Spinal cord (tissue), 10 donors: Measurements from ENCODE around the gene GLYR1. TPM values are rescaled to one million over a fixed set of nuclear protein-coding genes. Genes with fewer than 3 reads are reported as not detected.

Experiments used
- DNase-seq, 6 donors: peaks; one replicate each; pipeline versions ENCODE4 v3.0.0 to v3.0.0-alpha.2; 2013 to 2015; ENCODE audit warnings: low spot score in 6 of 6, low read depth in 4 of 6
- H3K27ac ChIP-seq: one replicate; pipeline ENCODE4 v1.5.1; 2013; ENCODE audit warnings: low read depth, low read length, control low read depth
- H3K27me3 ChIP-seq: one replicate; pipeline ENCODE4 v1.6.1; 2013; ENCODE audit warnings: low read length; ENCODE audit not compliant: control insufficient read depth, insufficient read depth
- H3K36me3 ChIP-seq: one replicate; pipeline ENCODE4 v1.6.1; 2013; ENCODE audit warnings: low read length; ENCODE audit not compliant: control insufficient read depth, insufficient read depth
- H3K4me1 ChIP-seq: one replicate; pipeline ENCODE4 v1.6.1; 2013; ENCODE audit warnings: low read length; ENCODE audit not compliant: control insufficient read depth, insufficient read depth
- H3K4me3 ChIP-seq: one replicate; pipeline ENCODE4 v1.5.1; 2013; ENCODE audit warnings: low read depth, low read length, control low read depth
- H3K9me3 ChIP-seq: one replicate; pipeline ENCODE4 v1.6.1; 2013; ENCODE audit warnings: low read length; ENCODE audit not compliant: control insufficient read depth, insufficient read depth
- WGBS: methylation state at CpG from one replicate; pipeline ENCODE4 v1.1.5; 2013; ENCODE audit warnings: missing lambda C conversion rate; ENCODE audit not compliant: insufficient coverage; 5-methylcytosine and 5-hydroxymethylcytosine counted together
- polyA plus RNA-seq, 2 donors: library from polyadenylated mRNA; unstranded; fragments of 120-200 nt; gene quantifications; one replicate each; pipeline ENCODE4 v1.2.1, GENCODE V29; 2013; ENCODE audit not compliant: insufficient read length in 2 of 2
- small RNA-seq: library from RNA; depleted of rRNA; stranded (forward); fragments of <200 nt; gene quantifications from one replicate; pipeline ENCODE3, GENCODE V24; 2014; ENCODE audit warnings: low replicate concordance
- total RNA-seq, 2 donors: library from RNA; depleted of rRNA in 1 of 2; stranded (reverse); fragments of 120-200 nt in 1 of 2; fragments of >200 nt in 1 of 2; gene quantifications; one replicate each; pipeline versions ENCODE4 v1.2.3 to v1.2.4, GENCODE V29; 2013 to 2014
- donor health status: healthy.

GLYR1 gene
- total and polyA plus RNA-seq, 4 donors: 52.5 to 134 (median 80.3) TPM

DNA sequence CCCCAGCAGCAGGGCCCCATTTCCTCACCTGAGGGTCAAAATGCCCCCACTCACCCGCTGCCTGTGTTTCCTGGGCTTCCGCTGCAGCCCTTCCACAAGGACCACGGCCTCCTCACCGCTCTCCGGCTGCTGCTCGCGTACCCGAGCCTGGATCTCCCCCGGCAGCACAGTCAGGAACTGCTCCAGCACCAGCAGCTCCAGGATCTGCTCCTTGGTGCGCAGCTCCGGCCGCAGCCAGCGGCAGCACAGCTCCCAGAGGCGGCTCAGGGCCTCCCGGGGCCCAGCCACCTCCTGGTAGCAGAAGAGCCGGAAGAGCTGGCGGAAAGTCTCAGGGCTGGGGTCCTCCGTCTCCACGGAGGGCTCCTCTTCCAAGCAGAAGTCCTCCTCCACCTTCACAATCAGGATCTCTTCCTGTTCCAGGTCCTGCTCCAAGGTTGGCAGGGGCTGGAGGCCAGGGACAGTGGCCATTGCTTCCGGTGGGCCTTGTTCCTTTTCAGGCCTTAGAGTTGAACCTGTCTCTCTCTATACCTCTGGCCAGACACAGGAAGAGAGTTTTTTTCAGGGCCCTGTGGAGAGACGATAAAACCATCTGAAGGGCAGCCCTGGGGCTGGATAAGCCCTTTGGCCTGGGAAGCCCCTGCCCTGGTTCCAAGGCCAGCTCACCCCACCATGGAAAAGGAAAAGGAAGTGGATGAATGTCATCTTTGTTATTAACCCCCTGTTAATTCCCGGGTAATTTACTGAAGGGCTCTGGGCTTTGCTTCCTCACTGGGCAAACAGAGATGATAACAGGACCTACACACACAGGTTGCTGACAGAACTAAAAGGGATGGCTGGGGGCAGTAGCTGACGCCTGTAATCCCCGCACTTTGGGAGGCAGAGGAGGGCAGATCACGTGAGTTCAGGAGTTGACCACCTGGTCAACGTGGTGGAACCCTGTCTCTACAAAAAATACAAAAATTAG, 81.3 kb downstream of the GLYR1 start:
- H3K27ac ChIP-seq: no peak overlapping the region
- DNase-seq: no peak
- H3K4me3 ChIP-seq: peak overlapping the region; percentile 78
- no peaks in the 10 kb centered on the region for H3K9me3 ChIP-seq
- no peaks in the 10 kb centered on the region for H3K27me3 ChIP-seq
- WGBS: 84% methylated on average over 23 of the region's 26 CpGs
- H3K4me1 ChIP-seq: peaks cover 36% of the 10 kb centered on the region
- H3K36me3 ChIP-seq: peaks cover 48% of the 10 kb centered on the region

DNA sequence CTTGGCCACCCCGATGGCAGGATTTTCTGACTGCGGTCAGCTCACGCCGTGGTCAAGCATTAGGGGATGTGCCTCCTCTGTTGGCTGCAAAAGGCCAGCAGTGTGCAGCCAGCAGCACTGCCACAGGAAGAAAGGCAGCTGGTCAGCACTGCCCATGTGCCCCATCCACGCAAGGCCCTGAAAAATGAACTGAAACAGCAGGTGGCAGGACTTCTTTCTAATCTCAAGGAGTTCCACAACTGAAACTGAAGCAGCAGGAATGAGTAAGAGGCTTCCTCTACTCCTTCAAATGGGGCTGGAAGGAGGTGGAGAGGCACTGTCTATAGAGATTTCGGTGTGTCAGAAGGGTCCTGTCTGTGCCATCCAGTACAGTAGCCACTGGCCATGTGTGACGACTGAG, 83.3 kb downstream of the GLYR1 start:
- peaks cover 30% of the 10 kb centered on the region for H3K4me1 ChIP-seq
- DNase-seq: no peak
- H3K27ac ChIP-seq: no peak overlapping the region
- peaks cover 68% of the 10 kb centered on the region for H3K36me3 ChIP-seq
- H3K9me3 ChIP-seq: no peaks in the 10 kb centered on the region
- no peak overlapping the region for H3K4me3 ChIP-seq
- H3K27me3 ChIP-seq: no peaks in the 10 kb centered on the region
- WGBS: 86% methylated on average over 7 of the region's 7 CpGs

DNA sequence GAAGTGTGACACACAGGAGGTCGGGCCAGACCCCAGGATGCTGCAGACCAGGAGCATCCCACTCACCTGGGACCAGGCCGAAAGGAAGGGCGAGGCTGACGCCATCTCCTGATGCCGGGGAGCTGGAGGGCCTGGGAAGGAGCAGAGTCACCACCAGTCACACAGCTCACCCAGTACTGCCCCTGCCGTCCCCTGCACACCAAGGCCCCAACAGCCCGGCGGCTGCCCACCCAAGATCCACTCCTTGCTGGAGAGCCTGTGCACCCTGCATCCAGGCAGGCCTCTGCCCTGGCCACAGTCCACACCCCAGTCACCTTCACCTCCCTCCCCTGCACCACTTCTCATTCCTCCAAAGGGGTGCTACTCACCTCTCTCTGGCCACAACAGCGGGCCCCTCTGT, 84.9 kb downstream of the GLYR1 start:
- Histone ChIP-seq H3K36me3 (peaks cover 84% of the 10 kb centered on the region), H3K4me1 (peaks cover 16% of the 10 kb centered on the region)

DNA sequence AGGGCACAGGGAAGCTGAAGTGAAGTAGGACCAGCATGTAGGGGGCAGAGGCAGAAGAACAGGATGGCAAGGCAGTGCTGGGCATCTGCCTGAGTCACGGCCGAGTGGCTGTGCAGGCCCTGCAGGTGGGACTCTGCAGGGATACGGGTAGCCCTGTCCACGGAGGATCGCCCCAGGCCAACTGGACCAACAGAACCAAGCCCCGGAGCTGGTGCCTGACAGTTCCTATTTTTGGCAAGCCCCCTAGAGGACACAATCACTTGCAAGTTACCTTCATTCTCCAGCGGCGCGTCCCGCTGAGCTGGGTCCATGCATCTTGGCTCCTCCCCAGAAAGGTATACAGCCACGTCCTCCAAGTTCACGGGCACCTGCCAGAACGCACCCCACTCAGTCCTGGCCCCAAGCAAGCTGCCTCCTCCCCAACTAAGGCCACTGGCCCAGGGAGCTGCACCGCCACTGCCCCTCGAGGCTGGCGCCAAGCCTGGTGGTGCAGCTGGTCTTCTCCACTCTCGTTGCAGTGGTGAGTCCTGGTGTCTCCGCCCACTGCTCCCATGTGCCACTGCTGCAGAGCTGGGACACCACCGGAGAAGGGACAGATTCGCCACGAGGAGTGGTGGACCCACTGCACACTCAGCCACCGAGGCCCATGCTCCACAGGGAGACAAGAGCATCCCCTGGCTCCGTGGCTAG, 86.7 kb downstream of the GLYR1 start:
- WGBS: 93% methylated on average over 23 of the region's 23 CpGs

More for the DNA sequence above, 84.9 kb downstream of the GLYR1 start:
- no peaks in the 10 kb centered on the region for H3K9me3 ChIP-seq
- H3K4me3 ChIP-seq: no peak overlapping the region
- no peak overlapping the region for H3K27ac ChIP-seq
- 97% methylated on average over 8 of the region's 9 CpGs for WGBS
- H3K27me3 ChIP-seq: no peaks in the 10 kb centered on the region
- DNase-seq: no peak

DNA sequence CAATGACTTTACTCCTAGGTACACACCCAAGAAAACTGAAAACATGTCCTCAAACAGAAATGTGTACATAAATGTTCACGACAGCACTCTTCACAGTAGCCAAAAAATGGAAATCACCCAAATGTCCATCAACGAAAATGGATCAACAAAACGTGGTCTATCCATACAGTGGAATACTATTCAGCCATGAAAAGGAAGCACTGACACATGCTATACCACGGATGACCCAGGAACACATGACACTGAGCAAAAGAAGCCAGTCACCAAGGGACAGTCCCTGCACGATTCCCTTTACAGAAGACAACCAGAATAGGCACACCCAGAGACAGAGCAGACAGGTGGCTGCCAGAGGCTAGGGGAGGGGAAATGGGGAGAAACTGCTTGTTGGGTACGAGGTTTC, 91.4 kb downstream of the GLYR1 start:
- Histone ChIP-seq H3K4me1 (no peaks in the 10 kb centered on the region), H3K27ac (no peak overlapping the region), H3K9me3 (no peaks in the 10 kb centered on the region), H3K36me3 (peaks cover 95% of the 10 kb centered on the region), H3K4me3 (no peak overlapping the region), H3K27me3 (no peaks in the 10 kb centered on the region)
- DNase-seq: no peak
- 93% methylated on average over 5 of the region's 6 CpGs for WGBS

More for the DNA sequence above, 86.7 kb downstream of the GLYR1 start:
- DNase-seq: no peak
- Histone ChIP-seq H3K9me3 (no peaks in the 10 kb centered on the region), H3K4me3 (no peak overlapping the region), H3K27me3 (no peaks in the 10 kb centered on the region), H3K4me1 (peaks cover 4% of the 10 kb centered on the region), H3K36me3 (peaks cover 93% of the 10 kb centered on the region), H3K27ac (no peak overlapping the region)

DNA sequence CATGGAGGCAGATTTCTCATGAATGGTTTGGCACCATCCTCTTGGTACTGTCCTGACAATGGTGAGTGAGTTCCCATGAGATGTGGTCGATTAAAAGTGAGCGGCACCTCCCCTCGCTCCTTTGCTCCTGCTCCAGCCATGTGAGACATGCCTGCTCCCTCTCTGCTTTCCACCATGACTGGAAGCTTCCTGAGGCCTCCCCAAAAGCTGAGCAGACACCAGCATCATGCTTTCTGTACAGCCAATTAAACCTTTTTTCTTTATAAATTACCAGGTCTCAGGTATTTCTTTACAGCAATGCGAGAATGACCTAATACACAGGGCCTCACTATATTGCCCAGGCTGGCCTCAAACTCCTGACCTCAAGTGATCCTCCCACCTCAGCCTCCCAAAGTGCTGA, 92.2 kb downstream of the GLYR1 start:
- H3K9me3 ChIP-seq: no peaks in the 10 kb centered on the region
- H3K4me3 ChIP-seq: no peak overlapping the region
- WGBS: 100% methylated on average over 4 of the region's 4 CpGs
- H3K36me3 ChIP-seq: peaks cover 95% of the 10 kb centered on the region
- DNase-seq: no peak
- no peaks in the 10 kb centered on the region for H3K27me3 ChIP-seq
- H3K4me1 ChIP-seq: no peaks in the 10 kb centered on the region
- no peak overlapping the region for H3K27ac ChIP-seq

DNA sequence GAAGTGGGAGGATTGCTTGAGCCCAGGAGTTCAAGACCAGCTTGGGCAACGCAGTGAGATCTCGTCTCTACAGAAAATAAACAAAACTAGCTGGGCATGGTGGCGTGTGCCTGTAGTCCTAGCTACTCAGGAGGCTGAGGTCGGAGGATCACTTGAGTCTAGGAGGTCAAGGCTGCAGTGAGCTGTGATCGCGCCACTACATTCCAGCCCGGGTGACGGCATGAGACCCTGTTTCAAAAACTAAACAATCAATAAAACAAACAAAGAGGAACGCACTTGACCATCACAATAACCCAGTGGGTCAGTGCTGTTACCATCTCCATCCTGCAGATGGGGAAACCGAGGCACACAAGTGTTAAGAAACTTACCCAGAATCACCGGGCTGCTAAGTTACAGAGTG, 93.9 kb downstream of the GLYR1 start:
- H3K4me1 ChIP-seq: no peaks in the 10 kb centered on the region
- no peaks in the 10 kb centered on the region for H3K27me3 ChIP-seq
- 96% methylated on average over 9 of the region's 11 CpGs for WGBS
- H3K9me3 ChIP-seq: no peaks in the 10 kb centered on the region
- no peak for DNase-seq
- no peak overlapping the region for H3K27ac ChIP-seq
- peaks cover 95% of the 10 kb centered on the region for H3K36me3 ChIP-seq
- H3K4me3 ChIP-seq: no peak overlapping the region

Small RNA genes lying within 50 kb of the gene (small RNA-seq; reads per million reads assigned to genes)
- gene RF00017: not detected

Other genes starting within 250 kb of the GLYR1 start
- gene UBALD1, start 232.4 kb downstream of the GLYR1 start, total RNA-seq: 10 to 100 TPM in 1 of 2 donors, 1 to 10 TPM in 1; 2.2 to 11.2 TPM
- 10 to 100 TPM; 40.3 to 42.6 TPM for gene UBALD1, start 232.4 kb downstream of the GLYR1 start, polyA plus RNA-seq
- gene MGRN1, start 222.5 kb downstream of the GLYR1 start, total RNA-seq: 10 to 100 TPM; 29.5 to 31.3 TPM
- gene MGRN1, start 222.5 kb downstream of the GLYR1 start, polyA plus RNA-seq: 100 to 1,000 TPM; 106 to 113 TPM
- 10 to 100 TPM; 30.6 to 39.5 TPM for gene NUDT16L1, start 153.7 kb downstream of the GLYR1 start, total RNA-seq
- gene NUDT16L1, start 153.7 kb downstream of the GLYR1 start, polyA plus RNA-seq: 10 to 100 TPM; 61.1 to 61.8 TPM
- 10 to 100 TPM; 20.2 to 29.0 TPM for gene ANKS3, start 113.0 kb downstream of the GLYR1 start, total RNA-seq
- gene ANKS3, start 113.0 kb downstream of the GLYR1 start, polyA plus RNA-seq: 10 to 100 TPM; 29.6 to 48.1 TPM
- 1 to 10 TPM; 1.2 to 4.1 TPM for gene DNAAF8, start 112.8 kb downstream of the GLYR1 start, total RNA-seq
- gene DNAAF8, start 112.8 kb downstream of the GLYR1 start, polyA plus RNA-seq: 1 to 10 TPM; 5.4 to 6.0 TPM
- gene ZNF500, start 80.1 kb downstream of the GLYR1 start, total RNA-seq: 10 to 100 TPM in 1 of 2 donors, 1 to 10 TPM in 1; 5.8 to 15.3 TPM
- 10 to 100 TPM; 13.6 to 21.7 TPM for gene ZNF500, start 80.1 kb downstream of the GLYR1 start, polyA plus RNA-seq
- gene SEPTIN12, start 58.9 kb downstream of the GLYR1 start, total RNA-seq: under 1 TPM in 1 of 2 donors, not detected in 1; 0.28 TPM
- gene SEPTIN12, start 58.9 kb downstream of the GLYR1 start, polyA plus RNA-seq: under 1 TPM; 0.47 to 1.00 TPM
- not detected for gene SMIM22, start 51.9 kb downstream of the GLYR1 start, total RNA-seq
- 1 to 10 TPM; 1.4 to 2.4 TPM for gene SMIM22, start 51.9 kb downstream of the GLYR1 start, polyA plus RNA-seq
- gene ROGDI, start 44.7 kb downstream of the GLYR1 start, total RNA-seq: 10 to 100 TPM; 42.3 to 56.3 TPM
- gene ROGDI, start 44.7 kb downstream of the GLYR1 start, polyA plus RNA-seq: 100 to 1,000 TPM; 123 to 134 TPM
- gene UBN1, start 193 bp upstream of the GLYR1 start, total RNA-seq: 10 to 100 TPM; 13.8 to 17.5 TPM
- gene UBN1, start 193 bp upstream of the GLYR1 start, polyA plus RNA-seq: 10 to 100 TPM; 15.6 to 17.1 TPM
- 1 to 10 TPM; 2.7 to 3.8 TPM for gene PPL, start 89.9 kb upstream of the GLYR1 start, total RNA-seq
- gene PPL, start 89.9 kb upstream of the GLYR1 start, polyA plus RNA-seq: 1 to 10 TPM; 3.6 to 5.6 TPM
- 1 to 10 TPM; 1.6 to 4.5 TPM for gene SEC14L5, start 111.0 kb upstream of the GLYR1 start, total RNA-seq
- gene SEC14L5, start 111.0 kb upstream of the GLYR1 start, polyA plus RNA-seq: 1 to 10 TPM in 1 of 2 donors, under 1 TPM in 1; 0.93 to 1.8 TPM
- 1 to 10 TPM; 6.9 to 7.3 TPM for gene NAGPA, start 186.6 kb upstream of the GLYR1 start, total RNA-seq
- 10 to 100 TPM; 10.5 to 15.1 TPM for gene NAGPA, start 186.6 kb upstream of the GLYR1 start, polyA plus RNA-seq
- 100 to 1,000 TPM in 1 of 2 donors, 10 to 100 TPM in 1; 48.6 to 416 TPM for gene C16orf89, start 218.7 kb upstream of the GLYR1 start, total RNA-seq
- 10 to 100 TPM; 17.7 to 71.9 TPM for gene C16orf89, start 218.7 kb upstream of the GLYR1 start, polyA plus RNA-seq
- gene ALG1, start 224.6 kb upstream of the GLYR1 start, total RNA-seq: 10 to 100 TPM; 14.5 to 24.1 TPM
- 10 to 100 TPM; 19.9 to 22.3 TPM for gene ALG1, start 224.6 kb upstream of the GLYR1 start, polyA plus RNA-seq